ENCODE measurements around the gene PIGH. TPM values are rescaled to one million over a fixed set of nuclear protein-coding genes. Genes with fewer than 3 reads are reported as not detected.
"Not testable (repeated sequence)": the region's sequence is repeated elsewhere in the genome, so short reads cannot be mapped to it uniquely, and the experiment has no call there.

The PIGH gene
- polyA plus RNA-seq, 2 of the 4 experiments (the other 2 are of a cell fraction): 21.1 to 37.2 TPM

DNA sequence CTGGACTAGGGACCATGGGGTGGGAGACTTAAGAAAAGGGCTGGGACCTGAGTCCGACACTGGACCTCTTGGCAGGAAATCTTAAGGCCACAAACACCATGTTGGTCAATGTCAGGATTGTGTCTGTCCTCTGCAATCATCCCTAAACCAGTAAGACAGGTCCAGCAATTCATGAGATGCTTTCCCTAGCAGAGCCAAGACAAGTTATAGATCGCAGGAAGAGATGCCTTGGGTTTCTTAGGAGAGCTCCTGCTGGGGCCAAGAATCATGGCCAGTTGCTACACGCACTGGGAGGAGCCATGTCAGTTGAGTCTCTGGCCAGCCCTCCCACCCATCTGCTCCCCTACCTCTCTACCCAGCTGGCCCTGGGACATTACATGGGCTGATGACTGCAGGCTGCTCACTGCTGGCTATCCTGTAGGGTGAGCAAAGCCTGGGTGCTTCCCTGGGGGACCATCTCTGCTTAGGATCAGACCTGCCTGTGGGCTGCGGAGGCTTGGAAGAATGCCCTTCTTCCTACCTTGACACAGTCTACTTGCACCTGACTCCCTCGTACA, 52.8 kb downstream of the PIGH start:
- WGBS (ENCODE audit: missing lambda C conversion rate): 81% methylated on average over 5 of the region's 5 CpGs
- no peak for FAIRE-seq
- H3K27ac ChIP-seq: no peak overlapping the region
- H3K4me1 ChIP-seq: no peaks in the 10 kb centered on the region
- no peak overlapping the region for H3K4me3 ChIP-seq
- POLR2A ChIA-PET: no interaction called here
- TF ChIP-seq ZSCAN20 (CRISPR knock-in tag; IDR thresholded peaks at IDR 0.05) (no peak), HOXA7 (CRISPR knock-in tag; IDR thresholded peaks at IDR 0.05) (no peak), FOXS1 (CRISPR knock-in tag; IDR thresholded peaks at IDR 0.05) (no peak), MAZ (IDR thresholded peaks at IDR 0.05; ENCODE audit: borderline replicate concordance, low read depth, low read length) (no peak), EHMT2 (IDR thresholded peaks at IDR 0.05; ENCODE audit: low read depth) (no peak), MAFK (IDR thresholded peaks at IDR 0.05; ENCODE audit: partially characterized antibody) (no peak), KDM5A (IDR thresholded peaks at IDR 0.05) (no peak), RCOR1 (IDR thresholded peaks at IDR 0.05; ENCODE audit: low read depth, low read length) (no peak), EP300 (IDR thresholded peaks at IDR 0.05) (no peak), HDAC2 (IDR thresholded peaks at IDR 0.05) (no peak), JUNB (IDR thresholded peaks at IDR 0.05) (no peak), HOXB13 (CRISPR knock-in tag; IDR thresholded peaks at IDR 0.05; ENCODE audit: low read depth) (no peak), KDM1A (IDR thresholded peaks at IDR 0.05; ENCODE audit: low read depth) (no peak), RAD21 (conservative IDR thresholded peaks at IDR 0.05 in 1 of 2, IDR thresholded peaks at IDR 0.05 in 1 of 2) (no peak), RNF2 (IDR thresholded peaks at IDR 0.05; ENCODE audit: borderline replicate concordance, low read depth) (no peak), POLR2A (IDR thresholded peaks at IDR 0.05; ENCODE audit: low read length) (no peak), NPAS2 (CRISPR knock-in tag; IDR thresholded peaks at IDR 0.05; ENCODE audit: borderline replicate concordance) (no peak)
- TF ChIP-seq, protein P1, sequence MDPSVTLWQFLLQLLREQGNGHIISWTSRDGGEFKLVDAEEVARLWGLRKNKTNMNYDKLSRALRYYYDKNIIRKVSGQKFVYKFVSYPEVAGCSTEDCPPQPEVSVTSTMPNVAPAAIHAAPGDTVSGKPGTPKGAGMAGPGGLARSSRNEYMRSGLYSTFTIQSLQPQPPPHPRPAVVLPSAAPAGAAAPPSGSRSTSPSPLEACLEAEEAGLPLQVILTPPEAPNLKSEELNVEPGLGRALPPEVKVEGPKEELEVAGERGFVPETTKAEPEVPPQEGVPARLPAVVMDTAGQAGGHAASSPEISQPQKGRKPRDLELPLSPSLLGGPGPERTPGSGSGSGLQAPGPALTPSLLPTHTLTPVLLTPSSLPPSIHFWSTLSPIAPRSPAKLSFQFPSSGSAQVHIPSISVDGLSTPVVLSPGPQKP (IDR thresholded peaks at IDR 0.05; ENCODE audit: low read depth, low read length): no peak
- TF ChIP-seq, protein P2, sequence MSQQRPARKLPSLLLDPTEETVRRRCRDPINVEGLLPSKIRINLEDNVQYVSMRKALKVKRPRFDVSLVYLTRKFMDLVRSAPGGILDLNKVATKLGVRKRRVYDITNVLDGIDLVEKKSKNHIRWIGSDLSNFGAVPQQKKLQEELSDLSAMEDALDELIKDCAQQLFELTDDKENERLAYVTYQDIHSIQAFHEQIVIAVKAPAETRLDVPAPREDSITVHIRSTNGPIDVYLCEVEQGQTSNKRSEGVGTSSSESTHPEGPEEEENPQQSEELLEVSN (IDR thresholded peaks at IDR 0.05; ENCODE audit: borderline replicate concordance, low read depth): no peak
- H3K9me3 ChIP-seq: no peaks in the 10 kb centered on the region
- no peak overlapping the region for H3K4me2 ChIP-seq
- no peak for DNase-seq (ENCODE audit: low read depth in 1 of 2, low spot score in 1 of 2)
- CTCF ChIA-PET: no interaction called here
- no peak for ATAC-seq

DNA sequence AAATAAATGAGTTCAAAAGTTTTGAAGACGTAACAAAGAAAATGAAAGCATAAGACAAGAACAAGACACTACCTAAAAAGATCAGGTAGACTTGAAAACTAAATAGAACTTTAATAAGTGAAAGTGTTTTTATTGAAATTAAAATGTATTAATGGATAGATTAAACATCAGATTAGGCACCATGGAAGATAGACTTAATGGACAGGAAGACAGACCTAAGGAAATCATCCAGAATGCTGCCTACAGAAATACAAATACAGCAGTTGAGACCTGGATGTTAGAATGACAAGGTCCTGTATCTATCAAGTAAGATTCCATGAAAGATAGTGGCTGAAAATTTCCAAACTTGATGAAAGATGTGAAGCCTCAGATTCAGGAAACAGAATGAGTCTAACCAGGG, 55.5 kb downstream of the PIGH start:
- Histone ChIP-seq H3K27ac (no peak overlapping the region), H3K4me2 (no peak overlapping the region), H3K9me3 (no peaks in the 10 kb centered on the region), H3K4me1 (no peaks in the 10 kb centered on the region), H3K4me3 (no peak overlapping the region)
- WGBS (ENCODE audit: missing lambda C conversion rate): 89% methylated on average over 1 of the region's 1 CpG
- no peak for FAIRE-seq
- no peak for DNase-seq (ENCODE audit: low read depth in 1 of 2, low spot score in 1 of 2)
- CTCF ChIA-PET: no interaction called here
- no peak for ATAC-seq
- POLR2A ChIA-PET: no interaction called here
- no peak for TF ChIP-seq RNF2 (IDR thresholded peaks at IDR 0.05; ENCODE audit: borderline replicate concordance, low read depth)

DNA sequence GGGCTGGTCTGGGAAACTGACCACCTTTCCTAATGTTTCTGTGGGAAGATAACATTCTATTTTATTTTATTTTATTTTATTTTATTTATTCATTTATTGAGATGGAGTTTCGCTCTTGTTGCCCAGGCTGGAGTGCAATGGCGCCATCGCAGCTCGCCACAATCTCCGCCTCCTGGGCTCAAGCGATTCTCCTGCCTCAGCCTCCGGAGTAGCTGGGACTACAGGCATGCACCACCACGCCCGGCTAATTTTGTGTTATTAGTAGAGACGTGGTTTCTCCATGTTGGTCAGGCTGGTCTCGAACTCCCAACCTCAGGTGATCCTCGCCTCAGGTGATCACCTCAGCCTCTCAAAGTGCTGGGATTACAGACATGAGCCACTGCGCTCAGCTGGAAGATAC, 57.4 kb downstream of the PIGH start:
- ATAC-seq; H3K4me3 ChIP-seq; H3K4me1 ChIP-seq; H3K27ac ChIP-seq; POLR2A ChIA-PET; H3K9me3 ChIP-seq; DNase-seq (ENCODE audit: low read depth in 1 of 2, low spot score in 1 of 2); FAIRE-seq; H3K4me2 ChIP-seq: not testable (repeated sequence)
- CTCF ChIA-PET: interaction anchor here (0.6 to 1.9 kb wide), 5 partner anchors 16 to 162 kb away, joined by 3 to 15 read pairs (median 3); no protein-coding TSS in a partner anchor
- 85% methylated on average over 13 of the region's 13 CpGs for WGBS (ENCODE audit: missing lambda C conversion rate)
